Spleen (tissue), 11 donors: ENCODE measurements around the gene RNPC3. TPM values are rescaled to one million over a fixed set of nuclear protein-coding genes. Genes with fewer than 3 reads are reported as not detected.

Experiments used
- DNase-seq: peaks from one replicate; pipeline ENCODE4 v3.0.0-alpha.2; 2020
- H3K27ac ChIP-seq, 8 donors: fragments of 200-600 bp; sonication (generic) in 7 of 8; 1 replicate in 4 of 8; 2 replicates in 4 of 8; pipeline versions ENCODE4 v1.5.0 to v1.8.0; 2016 to 2021; ENCODE audit warnings: inconsistent platforms in 4 of 8, mild to moderate bottlenecking in 4 of 8, moderate library complexity in 1 of 8
- H3K27me3 ChIP-seq, 7 donors: fragments of 200-600 bp; sonication (generic) in 6 of 7; replicated peaks in 1 of 7; 1 replicate in 4 of 7; 2 replicates in 3 of 7; pipeline versions ENCODE4 v1.5.0 to v1.8.0; 2016 to 2021; ENCODE audit warnings: inconsistent platforms in 3 of 7, mild to moderate bottlenecking in 1 of 7
- H3K36me3 ChIP-seq, 6 donors: fragments of 200-600 bp; sonication (generic) in 5 of 6; 1 replicate in 4 of 6; 2 replicates in 2 of 6; pipeline versions ENCODE4 v1.5.0 to v1.8.0; 2016 to 2021; ENCODE audit warnings: inconsistent platforms in 2 of 6
- H3K4me1 ChIP-seq, 6 donors: fragments of 200-600 bp; sonication (generic) in 5 of 6; 1 replicate in 3 of 6; 2 replicates in 3 of 6; pipeline versions ENCODE4 v1.5.0 to v1.8.0; 2016 to 2021; ENCODE audit warnings: inconsistent platforms in 3 of 6
- H3K4me3 ChIP-seq, 8 donors: fragments of 200-600 bp; sonication (generic) in 7 of 8; 1 replicate in 4 of 8; 2 replicates in 4 of 8; pipeline versions ENCODE4 v1.5.0 to v1.8.0; 2016 to 2021; ENCODE audit warnings: inconsistent platforms in 4 of 8, mild to moderate bottlenecking in 4 of 8, moderate library complexity in 2 of 8
- H3K9me3 ChIP-seq, 8 donors: fragments of 200-600 bp; sonication (generic) in 7 of 8; 1 replicate in 4 of 8; 2 replicates in 4 of 8; pipeline versions ENCODE4 v1.5.0 to v1.8.0; 2016 to 2021; ENCODE audit warnings: inconsistent platforms in 4 of 8
- CTCF ChIP-seq, 11 experiments: fragments of 200-600 bp in 7 of 11; fragments of 450-650 bp in 4 of 11; sonication (generic) in 4 of 11; IDR thresholded peaks in 8 of 11; conservative IDR thresholded peaks in 3 of 11; 1 replicate in 7 of 11; 2 replicates in 4 of 11; pipeline versions ENCODE4 v1.4.0 to v1.8.0; 2016 to 2021; ENCODE audit warnings: antibody characterized with exemption in 11 of 11, inconsistent platforms in 4 of 11, mild to moderate bottlenecking in 1 of 11
- POLR2A ChIP-seq, 3 donors: fragments of 450-650 bp; IDR thresholded peaks; one replicate each; pipeline ENCODE4 v1.5.1; 2017; ENCODE audit warnings: antibody characterized with exemption in 3 of 3, mild to moderate bottlenecking in 1 of 3
- POLR2AphosphoS5 ChIP-seq, 3 donors: sonication (generic); formaldehyde crosslinking; IDR thresholded peaks; one replicate each; pipeline ENCODE4 v1.5.1; 2017; ENCODE audit warnings: antibody characterized with exemption in 3 of 3
- WGBS, 5 donors: extraction: QIAGEN DNeasy Blood & Tissue Kit in 3 of 5; methylation state at CpG; one replicate each; pipeline versions ENCODE4 v1.1.5 to v1.1.7; 2013 to 2018; 5-methylcytosine and 5-hydroxymethylcytosine counted together
- intact Hi-C: fragments of 100-400 bp; cut with DNase I; formaldehyde crosslinking; loops from one replicate; pipeline ENCODE4 v1.15.0; 2023; ENCODE audit warnings: low total_unique reads
- polyA plus RNA-seq, 3 donors: library from polyadenylated mRNA; stranded (reverse); fragments of 200-250 nt; gene quantifications; one replicate each; pipeline ENCODE4 v1.2.1, GENCODE V29; 2013
- total RNA-seq, 7 donors: library from RNA; depleted of rRNA in 3 of 7; stranded (reverse); fragments of >200 nt in 3 of 7; fragmentation: NEBNext Ultra II Directional in 4 of 7; extraction: Animal tissue kit (Norgen Biotek cat#: 25700) in 4 of 7; gene quantifications; one replicate each; pipeline versions ENCODE4 v1.1.0 to v1.2.1, GENCODE V29; 2016 to 2021
- donor health status: healthy with polysubstance abuse.
- donor health status: DM: no; HTN: no; CAD: no; lungs with moderate emphysema.
- donor health status: DM: no; HTN: no; CAD: no.
- donor health status: Bipolar disorder and iron deficiency.
- donor health status: healthy.
- donor health status: DM: no; HTN: no; CAD: no.
- donor health status: DM: yes; HTN: yes; CAD: no.

RNPC3 gene
- total and polyA plus RNA-seq, 10 donors = 9.7 to 60.6 (median 41.1) TPM

- Histone ChIP-seq H3K4me1 (no peaks in the 10 kb centered on the region), H3K27me3 (no peaks in the 10 kb centered on the region), H3K4me3 (no peak overlapping the region), H3K9me3 (no peaks in the 10 kb centered on the region), H3K27ac (no peak overlapping the region), H3K36me3 (no peaks in the 10 kb centered on the region)
- intact Hi-C loops = no loop called here
- 86 to 98% (median 86%) methylated on average over 2 of the region's 2 CpGs for WGBS, 5 donors
- TF ChIP-seq POLR2AphosphoS5 (IDR thresholded peaks at IDR 0.05) (no peak), POLR2A (IDR thresholded peaks at IDR 0.05) (no peak), CTCF (IDR thresholded peaks at IDR 0.05 in 8 of 11, conservative IDR thresholded peaks at IDR 0.05 in 3 of 11) (no peak)
- DNase-seq = no peak
These were observed 29.4 kb upstream of the RNPC3 start for GRCh38 chr1:103496014-103496635.

- Histone ChIP-seq H3K4me3 (no peak overlapping the region), H3K9me3 (no peaks in the 10 kb centered on the region), H3K27me3 (no peaks in the 10 kb centered on the region), H3K4me1 (no peaks in the 10 kb centered on the region), H3K36me3 (no peaks in the 10 kb centered on the region), H3K27ac (no peak overlapping the region)
- TF ChIP-seq POLR2AphosphoS5 (IDR thresholded peaks at IDR 0.05) (no peak), CTCF (IDR thresholded peaks at IDR 0.05 in 8 of 11, conservative IDR thresholded peaks at IDR 0.05 in 3 of 11) (no peak), POLR2A (IDR thresholded peaks at IDR 0.05) (no peak)
- intact Hi-C loops = no loop called here
- DNase-seq = no peak
These were observed 28.1 kb upstream of the RNPC3 start for GRCh38 chr1:103497404-103497803.

DNA sequence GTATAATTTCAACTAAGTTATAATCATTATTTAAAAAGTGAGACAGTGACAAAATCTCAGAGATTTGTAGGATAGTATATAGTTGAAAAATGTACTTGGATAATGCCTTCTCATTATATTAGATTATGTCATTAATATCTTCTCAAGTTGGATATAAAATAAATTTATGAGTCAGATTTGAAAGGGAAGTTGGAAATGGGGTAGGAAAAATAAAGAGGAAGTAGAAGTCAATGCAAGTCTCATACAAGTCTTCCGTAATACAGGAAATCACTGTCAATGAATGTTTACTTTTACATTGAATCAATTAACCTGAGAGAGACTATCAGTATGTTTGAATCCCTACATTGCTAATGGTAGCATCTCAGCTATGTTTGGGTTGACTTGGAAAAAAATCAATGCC lies 16.2 kb upstream of the RNPC3 start:
- intact Hi-C loops = no loop called here
- no peaks in the 10 kb centered on the region for H3K4me1 ChIP-seq
- TF ChIP-seq POLR2AphosphoS5 (IDR thresholded peaks at IDR 0.05) = no peak
- no peak for TF ChIP-seq CTCF (IDR thresholded peaks at IDR 0.05 in 8 of 11, conservative IDR thresholded peaks at IDR 0.05 in 3 of 11)
- TF ChIP-seq POLR2A (IDR thresholded peaks at IDR 0.05) = no peak
- no peaks in the 10 kb centered on the region for H3K36me3 ChIP-seq
- 29 to 50% (median 35%) methylated on average over 1 of the region's 1 CpG for WGBS, 5 donors
- no peak overlapping the region for H3K27ac ChIP-seq
- DNase-seq = no peak
- no peak overlapping the region for H3K4me3 ChIP-seq
- peaks cover 0 to 16% (median 3%) of the 10 kb centered on the region in 8 donors for H3K9me3 ChIP-seq
- H3K27me3 ChIP-seq = no peaks in the 10 kb centered on the region

DNA sequence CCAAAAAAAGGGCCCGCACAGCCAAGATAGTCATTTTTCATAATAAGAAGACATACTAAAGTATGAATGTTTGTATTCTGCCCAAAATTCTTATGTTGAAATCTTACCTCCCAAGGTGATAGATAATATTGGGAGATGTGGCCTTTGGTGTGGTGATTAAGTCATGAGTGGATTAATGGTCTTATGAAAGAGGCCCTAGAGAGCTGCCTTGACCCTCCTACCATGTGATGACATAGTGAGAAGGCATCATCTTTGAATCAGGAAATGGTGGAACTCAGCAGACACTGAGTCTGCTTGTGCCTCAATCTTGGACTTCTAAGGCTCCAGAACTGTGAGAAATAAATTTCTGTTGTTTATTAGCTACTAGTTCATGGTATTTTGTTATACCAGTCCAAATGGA lies 11.8 kb upstream of the RNPC3 start:
- H3K9me3 ChIP-seq = peaks cover 0 to 16% (median 3%) of the 10 kb centered on the region in 8 donors
- no peak overlapping the region for H3K27ac ChIP-seq
- no peaks in the 10 kb centered on the region for H3K36me3 ChIP-seq
- WGBS, 5 donors = 89 to 98% (median 97%) methylated on average over 1 of the region's 1 CpG
- no peak for DNase-seq
- H3K4me1 ChIP-seq = peaks cover 0 to 6% (median 2%) of the 10 kb centered on the region in 6 donors
- H3K4me3 ChIP-seq = no peak overlapping the region
- no peaks in the 10 kb centered on the region for H3K27me3 ChIP-seq
- intact Hi-C loops = loop anchor here (10.0 kb wide), 1 partner anchor 1989 kb away; no protein-coding TSS in a partner anchor
- TF ChIP-seq POLR2A (IDR thresholded peaks at IDR 0.05) (no peak), CTCF (IDR thresholded peaks at IDR 0.05 in 8 of 11, conservative IDR thresholded peaks at IDR 0.05 in 3 of 11) (no peak), POLR2AphosphoS5 (IDR thresholded peaks at IDR 0.05) (no peak)
